T follicular helper cell (primary cell): ENCODE measurements around the gene GPR151.
"Not testable (repeated sequence)": the region's sequence is repeated elsewhere in the genome, so short reads cannot be mapped to it uniquely, and the experiment has no call there.

Experiments
- DNase-seq: peaks from one replicate; pipeline ENCODE4 v3.0.0-alpha.2; 2020; ENCODE audit warnings: low read depth
- total RNA-seq, 2 experiments: gene quantifications; one replicate each; lab custom pipeline; 2026; lab: John Stamatoyannopoulos, UW

The GPR151 gene
- total RNA-seq = 0 reads per million in 2 experiments

GRCh38 chr5:146516151-146516475, at the start of gene GPR151:
TSS of gene GPR151 (minus strand) at chr5:146516190. CDS start at chr5:146516113, 77 bp downstream.
- DNase-seq = no peak

- DNase-seq = no peak
These were observed 48.2 kb upstream of the GPR151 start for GRCh38 chr5:146564007-146564762.

GRCh38 chr5:146562461-146562860, 46.5 kb upstream of the GPR151 start:
- DNase-seq = no peak

- DNase-seq = no peak
These were observed 45.7 kb upstream of the GPR151 start for GRCh38 chr5:146561711-146562110.

GRCh38 chr5:146560205-146560812, 44.3 kb upstream of the GPR151 start:
- no peak for DNase-seq

GRCh38 chr5:146556884-146557283, 40.9 kb upstream of the GPR151 start:
- not testable (repeated sequence) for DNase-seq

- DNase-seq = no peak
These were observed 37.5 kb upstream of the GPR151 start for GRCh38 chr5:146553446-146553845.

- DNase-seq = no peak
These were observed 33.6 kb upstream of the GPR151 start for GRCh38 chr5:146549615-146550014.

- no peak for DNase-seq
These were observed 32.9 kb upstream of the GPR151 start for GRCh38 chr5:146548781-146549449.

GRCh38 chr5:146544232-146544631, 28.2 kb upstream of the GPR151 start:
- DNase-seq = no peak

GRCh38 chr5:146541958-146542849, 26.2 kb upstream of the GPR151 start:
- DNase-seq = peak; percentile 37

- DNase-seq = no peak
These were observed 24.4 kb upstream of the GPR151 start for GRCh38 chr5:146540414-146540813.

GRCh38 chr5:146539973-146540372, 24.0 kb upstream of the GPR151 start:
- no peak for DNase-seq

GRCh38 chr5:146538432-146538831, 22.4 kb upstream of the GPR151 start:
- no peak for DNase-seq

- DNase-seq = no peak
These were observed 17.9 kb upstream of the GPR151 start for GRCh38 chr5:146533882-146534281.

GRCh38 chr5:146533260-146533857, 17.4 kb upstream of the GPR151 start:
- peak; percentile 50 for DNase-seq

GRCh38 chr5:146529984-146530383, 14.0 kb upstream of the GPR151 start:
- no peak for DNase-seq

- no peak for DNase-seq
These were observed 12.2 kb upstream of the GPR151 start for GRCh38 chr5:146528236-146528635.

- DNase-seq = no peak
These were observed 11.8 kb upstream of the GPR151 start for GRCh38 chr5:146527785-146528184.

GRCh38 chr5:146523698-146524097, 7.7 kb upstream of the GPR151 start:
- DNase-seq = no peak

- no peak for DNase-seq
These were observed 5.6 kb upstream of the GPR151 start for GRCh38 chr5:146521403-146522106.
